Smooth muscle cell (in vitro differentiated cells): ENCODE data around the gene MAML1. TPM values are rescaled to one million over a fixed set of nuclear protein-coding genes. Genes with fewer than 3 reads are reported as not detected.

Source experiments
- DNase-seq: peaks from one replicate; lab custom pipeline; 2025; ENCODE audit not compliant: unreplicated experiment; lab: John Stamatoyannopoulos, UW
- H2AFZ ChIP-seq: fragments of 200-600 bp; sonication (generic); 2 replicates; pipeline ENCODE4 v1.6.0; 2016; ENCODE audit warnings: antibody characterized with exemption, low read depth, mild to moderate bottlenecking
- H3F3A ChIP-seq: fragments of 200-600 bp; sonication (generic); 2 replicates; pipeline ENCODE4 v1.6.0; 2017; ENCODE audit warnings: antibody characterized with exemption, low read depth
- H3K27ac ChIP-seq: fragments of 200-600 bp; sonication (generic); 2 replicates; pipeline ENCODE4 v1.5.1; 2016; ENCODE audit warnings: low read depth, mild to moderate bottlenecking
- H3K27me3 ChIP-seq: fragments of 200-600 bp; sonication (generic); 2 replicates; pipeline ENCODE4 v1.6.1; 2016; ENCODE audit warnings: low read depth, mild to moderate bottlenecking
- H3K36me3 ChIP-seq: fragments of 200-600 bp; sonication (generic); 2 replicates; pipeline ENCODE4 v1.5.1; 2016; ENCODE audit warnings: low read depth
- H3K4me1 ChIP-seq: fragments of 200-600 bp; sonication (generic); 2 replicates; pipeline ENCODE4 v1.5.1; 2016; ENCODE audit warnings: low read depth
- H3K4me2 ChIP-seq: fragments of 200-600 bp; sonication (generic); 2 replicates; pipeline ENCODE4 v1.6.0; 2016; ENCODE audit warnings: mild to moderate bottlenecking
- H3K4me3 ChIP-seq: fragments of 200-600 bp; sonication (generic); 2 replicates; pipeline ENCODE4 v1.5.1; 2016; ENCODE audit warnings: mild to moderate bottlenecking
- H3K79me2 ChIP-seq: fragments of 200-600 bp; sonication (generic); 2 replicates; pipeline ENCODE4 v1.6.0; 2016; ENCODE audit warnings: low read depth, mild to moderate bottlenecking
- H3K9ac ChIP-seq: fragments of 200-600 bp; sonication (generic); 2 replicates; pipeline ENCODE4 v1.6.0; 2016; ENCODE audit warnings: low read depth
- H3K9me3 ChIP-seq: fragments of 200-600 bp; sonication (generic); replicated peaks from 2 replicates; pipeline ENCODE4 v1.5.1; 2016; ENCODE audit warnings: low read depth
- H4K20me1 ChIP-seq: fragments of 200-600 bp; sonication (generic); 2 replicates; pipeline ENCODE4 v1.6.0; 2016; ENCODE audit warnings: low read depth
- CTCF ChIP-seq: fragments of 200-600 bp; sonication (generic); IDR thresholded peaks from 2 replicates; pipeline ENCODE4 v1.5.1; 2017; ENCODE audit warnings: borderline replicate concordance, mild to moderate bottlenecking, antibody characterized with exemption; ENCODE audit not compliant: insufficient read depth, poor library complexity, severe bottlenecking
- WGBS: methylation state at CpG from one replicate; pipeline ENCODE4 v1.1.7; 2016; ENCODE audit warnings: low lambda C conversion rate; 5-methylcytosine and 5-hydroxymethylcytosine counted together
- polyA plus RNA-seq: library from polyadenylated mRNA; unstranded; fragments of >200 nt; fragmentation: Nextera tagmentation; extraction: Ambion mirVana; gene quantifications from 2 replicates; pipeline ENCODE4 v1.2.1, GENCODE V29; 2016
- total RNA-seq: library from RNA; depleted of rRNA; stranded (reverse); fragments of >200 nt; gene quantifications from 2 replicates; pipeline ENCODE4 v1.2.3, GENCODE V29; 2014

Gene MAML1
- total and polyA plus RNA-seq, 2 experiments from 2014 or later = 9.9 to 11.5 TPM

DNA sequence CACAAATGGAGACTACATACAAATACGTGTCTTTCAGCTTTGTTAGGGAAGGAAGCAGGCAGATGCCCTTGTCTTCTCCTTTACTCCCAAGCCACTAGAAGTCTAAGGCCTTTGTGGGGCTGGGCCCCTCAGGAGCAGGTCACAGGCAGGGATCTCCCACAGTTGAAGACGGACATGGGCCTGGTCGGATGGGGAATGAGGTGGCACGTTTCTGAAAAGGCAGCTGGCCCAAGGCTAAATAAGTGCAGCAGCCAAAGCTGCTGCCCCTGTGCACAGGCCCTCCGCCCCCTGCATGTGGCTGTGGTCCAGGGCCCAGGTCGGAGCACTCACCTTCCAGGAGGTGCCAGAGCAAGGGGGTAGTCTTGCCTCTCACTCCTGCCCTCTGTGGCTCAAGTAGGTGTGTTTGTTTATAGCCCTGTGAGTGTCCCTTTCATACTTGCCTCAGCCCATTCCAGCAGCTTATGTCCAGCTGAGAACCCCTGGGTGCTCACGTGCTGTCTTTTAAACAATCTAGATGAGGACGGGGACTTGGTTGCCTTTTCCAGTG, 89.9 kb downstream of the MAML1 start:
- H3K79me2 ChIP-seq = peaks cover 29% of the 10 kb centered on the region
- no peak overlapping the region for H3K9ac ChIP-seq
- no peaks in the 10 kb centered on the region for H3K9me3 ChIP-seq
- WGBS = 79% methylated on average over 8 of the region's 8 CpGs
- no peak for TF ChIP-seq CTCF
- H3F3A ChIP-seq = peaks cover 20% of the 10 kb centered on the region
- peaks cover 33% of the 10 kb centered on the region for H3K4me1 ChIP-seq
- peak overlapping the region; percentile 95 for H3K4me3 ChIP-seq
- peak overlapping the region; percentile 96 for H3K4me2 ChIP-seq
- H2AFZ ChIP-seq = no peak overlapping the region
- H4K20me1 ChIP-seq = peaks cover 64% of the 10 kb centered on the region
- no peaks in the 10 kb centered on the region for H3K27me3 ChIP-seq
- H3K36me3 ChIP-seq = peaks cover 5% of the 10 kb centered on the region
- H3K27ac ChIP-seq = no peak overlapping the region
- DNase-seq = no peak

- TF ChIP-seq CTCF = no peak
- H3K9ac ChIP-seq = no peak overlapping the region
- peaks cover 80% of the 10 kb centered on the region for H4K20me1 ChIP-seq
- H2AFZ ChIP-seq = no peak overlapping the region
- DNase-seq = no peak
- H3F3A ChIP-seq = peaks cover 12% of the 10 kb centered on the region
- peaks cover 24% of the 10 kb centered on the region for H3K4me1 ChIP-seq
- 97% methylated on average over 22 of the region's 22 CpGs for WGBS
- no peak overlapping the region for H3K27ac ChIP-seq
- H3K79me2 ChIP-seq = peaks cover 41% of the 10 kb centered on the region
- H3K4me3 ChIP-seq = no peak overlapping the region
- H3K27me3 ChIP-seq = no peaks in the 10 kb centered on the region
- no peaks in the 10 kb centered on the region for H3K9me3 ChIP-seq
- H3K4me2 ChIP-seq = no peak overlapping the region
- peaks cover 5% of the 10 kb centered on the region for H3K36me3 ChIP-seq
These were observed 91.5 kb downstream of the MAML1 start for GRCh38 chr5:179823937-179824744.

DNA sequence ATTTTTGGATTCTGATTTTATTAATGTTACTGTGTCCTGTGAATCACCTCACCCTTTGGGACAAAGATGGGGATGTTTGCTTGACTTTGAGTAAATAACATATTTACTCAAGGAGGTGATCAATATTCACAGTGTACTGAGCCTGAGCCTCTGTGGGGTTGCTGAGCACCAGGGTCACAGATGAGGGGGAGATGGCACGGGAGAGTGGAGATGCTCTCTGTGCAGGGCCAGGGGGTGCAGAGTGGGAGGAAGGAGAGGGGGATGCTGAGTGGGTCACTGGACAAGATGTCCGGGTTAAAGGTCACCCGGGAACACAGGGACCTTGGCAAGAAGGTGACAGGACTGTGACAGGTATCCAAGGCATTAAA, 92.1 kb downstream of the MAML1 start:
- DNase-seq = no peak
- 100% methylated on average over 3 of the region's 3 CpGs for WGBS
- H3F3A ChIP-seq = peaks cover 12% of the 10 kb centered on the region
- H3K27ac ChIP-seq = no peak overlapping the region
- peaks cover 42% of the 10 kb centered on the region for H3K79me2 ChIP-seq
- TF ChIP-seq CTCF = no peak
- peaks cover 19% of the 10 kb centered on the region for H3K4me1 ChIP-seq
- no peaks in the 10 kb centered on the region for H3K9me3 ChIP-seq
- no peak overlapping the region for H3K4me2 ChIP-seq
- no peak overlapping the region for H3K9ac ChIP-seq
- H2AFZ ChIP-seq = no peak overlapping the region
- no peak overlapping the region for H3K4me3 ChIP-seq
- H3K27me3 ChIP-seq = no peaks in the 10 kb centered on the region
- H4K20me1 ChIP-seq = peaks cover 81% of the 10 kb centered on the region
- H3K36me3 ChIP-seq = peaks cover 5% of the 10 kb centered on the region
